Small intestine (tissue), 7 donors: ENCODE results near the gene EEA1. TPM values are rescaled to one million over a fixed set of nuclear protein-coding genes. Genes with fewer than 3 reads are reported as not detected.
"Not testable (repeated sequence)": the region's sequence is repeated elsewhere in the genome, so short reads cannot be mapped to it uniquely, and the experiment has no call there.

Experiments used
- DNase-seq, 2 donors: peaks; one replicate each; pipeline versions ENCODE4 v3.0.0 to v3.0.0-alpha.2; 2013
- FAIRE-seq: peaks from 2 replicates; lab custom pipeline; 2012; peaks lifted over from hg19 to GRCh38; lab: Jason Lieb, UNC
- H3K27ac ChIP-seq, 3 donors: one replicate each; pipeline ENCODE4 v1.5.1; 2013; ENCODE audit warnings: low read length in 2 of 3, mild to moderate bottlenecking in 2 of 3, control low read depth in 1 of 3, inconsistent platforms in 1 of 3, low read depth in 1 of 3, moderate library complexity in 1 of 3
- H3K27me3 ChIP-seq, 3 donors: one replicate each; pipeline ENCODE4 v1.6.1; 2013; ENCODE audit warnings: low read length in 3 of 3, inconsistent platforms in 1 of 3; ENCODE audit not compliant: control insufficient read depth in 3 of 3, insufficient read depth in 3 of 3
- H3K36me3 ChIP-seq, 3 donors: one replicate each; pipeline ENCODE4 v1.6.1; 2013; ENCODE audit warnings: low read length in 3 of 3, inconsistent platforms in 1 of 3, low read depth in 1 of 3, mild to moderate bottlenecking in 1 of 3, moderate library complexity in 1 of 3; ENCODE audit not compliant: control insufficient read depth in 3 of 3, insufficient read depth in 2 of 3
- H3K4me1 ChIP-seq, 3 donors: one replicate each; pipeline ENCODE4 v1.6.1; 2013; ENCODE audit warnings: low read length in 2 of 3, inconsistent platforms in 1 of 3, low read depth in 1 of 3, mild to moderate bottlenecking in 1 of 3, moderate library complexity in 1 of 3; ENCODE audit not compliant: control insufficient read depth in 3 of 3, insufficient read depth in 2 of 3
- H3K4me3 ChIP-seq, 3 donors: one replicate each; pipeline ENCODE4 v1.5.1; 2013; ENCODE audit warnings: low read length in 3 of 3, control low read depth in 1 of 3, inconsistent platforms in 1 of 3, low read depth in 1 of 3, mild to moderate bottlenecking in 1 of 3, moderate library complexity in 1 of 3
- H3K9me3 ChIP-seq, 2 donors: one replicate each; pipeline ENCODE4 v1.6.1; 2013; ENCODE audit warnings: low read depth in 1 of 2, low read length in 1 of 2; ENCODE audit not compliant: control insufficient read depth in 2 of 2, insufficient read depth in 1 of 2
- WGBS, 3 donors: extraction: QIAGEN DNeasy Blood & Tissue Kit; methylation state at CpG; one replicate each; pipeline ENCODE4 v1.1.7; 2013; 5-methylcytosine and 5-hydroxymethylcytosine counted together
- polyA plus RNA-seq, 4 donors: library from polyadenylated mRNA; stranded (reverse) in 3 of 4; unstranded in 1 of 4; fragments of 200-250 nt in 3 of 4; fragments of 120-200 nt in 1 of 4; gene quantifications; one replicate each; pipeline versions ENCODE4 v1.2.1 to v1.2.3, GENCODE V29; 2013
- donor health status: healthy with polysubstance abuse.
- donor health status: control.
- donor health status: control.
- donor health status: Bipolar disorder and iron deficiency.
- donor health status: healthy.

Gene EEA1
- polyA plus RNA-seq, 4 donors, result 3.0 to 15.6 (median 3.7) TPM

- H3K9me3 ChIP-seq, H3K4me3 ChIP-seq, H3K27ac ChIP-seq, FAIRE-seq, H3K4me1 ChIP-seq, H3K36me3 ChIP-seq, DNase-seq, H3K27me3 ChIP-seq: not testable (repeated sequence)
- WGBS, 3 donors, result 58 to 69% (median 67%) methylated on average over 1 of the region's 1 CpG
Observed at GRCh38 chr12:92964378-92964777, 35.3 kb upstream of the EEA1 start.

GRCh38 chr12:92961949-92962348 is 32.9 kb upstream of the EEA1 start:
- Histone ChIP-seq H3K27ac (no peak overlapping the region), H3K9me3 (peaks cover 0 to 8% of the 10 kb centered on the region in 2 donors), H3K4me1 (no peaks in the 10 kb centered on the region), H3K27me3 (no peaks in the 10 kb centered on the region), H3K4me3 (no peak overlapping the region), H3K36me3 (no peaks in the 10 kb centered on the region)
- FAIRE-seq (no peak), DNase-seq (no peak)
- WGBS, 3 donors, result 90 to 96% (median 93%) methylated on average over 3 of the region's 3 CpGs

GRCh38 chr12:92955997-92956663 is 27.0 kb upstream of the EEA1 start:
- FAIRE-seq (no peak), DNase-seq (no peak)
- H3K9me3 ChIP-seq, result peaks cover 0 to 21% of the 10 kb centered on the region in 2 donors
- no peak overlapping the region for H3K4me3 ChIP-seq
- H3K27ac ChIP-seq, result no peak overlapping the region
- H3K27me3 ChIP-seq, result no peaks in the 10 kb centered on the region
- H3K4me1 ChIP-seq, result no peaks in the 10 kb centered on the region
- WGBS, 3 donors, result 75 to 80% (median 78%) methylated on average over 2 of the region's 2 CpGs
- no peaks in the 10 kb centered on the region for H3K36me3 ChIP-seq

- no peak overlapping the region for H3K4me3 ChIP-seq
- FAIRE-seq (no peak), DNase-seq (no peak)
- no peak overlapping the region for H3K27ac ChIP-seq
- H3K4me1 ChIP-seq, result peaks cover 0 to 3% (median 0%) of the 10 kb centered on the region in 3 donors
- 75 to 95% (median 88%) methylated on average over 5 of the region's 5 CpGs for WGBS, 3 donors
- H3K27me3 ChIP-seq, result no peaks in the 10 kb centered on the region
- no peaks in the 10 kb centered on the region for H3K36me3 ChIP-seq
- H3K9me3 ChIP-seq, result peaks cover 0 to 21% of the 10 kb centered on the region in 2 donors
Observed at GRCh38 chr12:92953747-92954146, 24.7 kb upstream of the EEA1 start.

GRCh38 chr12:92952394-92952793 is 23.3 kb upstream of the EEA1 start:
- no peaks in the 10 kb centered on the region for H3K36me3 ChIP-seq
- no peak for DNase-seq
- H3K4me3 ChIP-seq, result no peak overlapping the region
- FAIRE-seq, result no peak
- no peaks in the 10 kb centered on the region for H3K27me3 ChIP-seq
- peaks cover 0 to 17% of the 10 kb centered on the region in 2 donors for H3K9me3 ChIP-seq
- WGBS, 3 donors, result 69 to 80% (median 79%) methylated on average over 7 of the region's 7 CpGs
- H3K4me1 ChIP-seq, result peaks cover 0 to 3% (median 0%) of the 10 kb centered on the region in 3 donors
- no peak overlapping the region for H3K27ac ChIP-seq

GRCh38 chr12:92951006-92951405 is 21.9 kb upstream of the EEA1 start:
- Histone ChIP-seq H3K9me3 (peaks cover 0 to 12% of the 10 kb centered on the region in 2 donors), H3K27me3 (no peaks in the 10 kb centered on the region), H3K36me3 (no peaks in the 10 kb centered on the region), H3K4me1 (peaks cover 0 to 3% (median 0%) of the 10 kb centered on the region in 3 donors), H3K4me3 (no peak overlapping the region), H3K27ac (no peak overlapping the region)
- 92 to 97% (median 95%) methylated on average over 4 of the region's 4 CpGs for WGBS, 3 donors
- DNase-seq (no peak), FAIRE-seq (no peak)

GRCh38 chr12:92950011-92950410 is 20.9 kb upstream of the EEA1 start:
- H3K4me1 ChIP-seq, result peaks cover 0 to 6% (median 0%) of the 10 kb centered on the region in 3 donors
- no peak overlapping the region for H3K27ac ChIP-seq
- peaks cover 0 to 12% of the 10 kb centered on the region in 2 donors for H3K9me3 ChIP-seq
- no peak for FAIRE-seq
- H3K27me3 ChIP-seq, result no peaks in the 10 kb centered on the region
- no peaks in the 10 kb centered on the region for H3K36me3 ChIP-seq
- H3K4me3 ChIP-seq, result no peak overlapping the region
- 81 to 95% (median 91%) methylated on average over 4 of the region's 4 CpGs for WGBS, 3 donors
- no peak for DNase-seq

GRCh38 chr12:92949466-92949865 is 20.4 kb upstream of the EEA1 start:
- no peaks in the 10 kb centered on the region for H3K27me3 ChIP-seq
- peaks cover 0 to 10% of the 10 kb centered on the region in 2 donors for H3K9me3 ChIP-seq
- H3K4me1 ChIP-seq, result peaks cover 0 to 6% (median 0%) of the 10 kb centered on the region in 3 donors
- DNase-seq (no peak), FAIRE-seq (no peak)
- no peaks in the 10 kb centered on the region for H3K36me3 ChIP-seq
- WGBS, 3 donors, result 17 to 50% (median 33%) methylated on average over 1 of the region's 1 CpG
- H3K4me3 ChIP-seq, result no peak overlapping the region
- H3K27ac ChIP-seq, result no peak overlapping the region
